Activated gamma-delta T cell treated with Interleukin-2 at 50 U/mL for 16 hours (primary cell): ENCODE data around the gene CUZD1.

Source experiments
- DNase-seq: peaks from one replicate; pipeline ENCODE4 v3.0.0-alpha.2; 2020

CUZD1 gene

DNA sequence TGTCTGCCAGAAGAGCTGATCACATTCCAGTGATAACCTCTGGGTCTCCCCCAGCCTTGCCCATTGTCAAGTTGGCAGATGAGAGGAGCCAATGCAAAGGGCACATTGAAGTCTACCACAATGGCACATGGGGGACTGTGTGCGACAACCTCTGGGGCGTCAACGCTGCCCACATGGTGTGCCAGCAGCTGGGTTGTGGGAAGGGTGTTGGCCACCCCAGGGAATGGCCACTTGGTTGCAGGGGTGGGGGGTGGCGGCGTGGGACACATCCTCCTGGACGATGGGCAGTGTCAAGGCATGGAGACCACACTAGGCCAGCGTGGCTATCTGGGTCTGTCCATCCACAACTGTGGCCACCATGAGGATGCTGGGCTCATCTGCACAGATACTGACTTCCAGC lies 43.4 kb downstream of the CUZD1 start:
- no peak for DNase-seq

DNA sequence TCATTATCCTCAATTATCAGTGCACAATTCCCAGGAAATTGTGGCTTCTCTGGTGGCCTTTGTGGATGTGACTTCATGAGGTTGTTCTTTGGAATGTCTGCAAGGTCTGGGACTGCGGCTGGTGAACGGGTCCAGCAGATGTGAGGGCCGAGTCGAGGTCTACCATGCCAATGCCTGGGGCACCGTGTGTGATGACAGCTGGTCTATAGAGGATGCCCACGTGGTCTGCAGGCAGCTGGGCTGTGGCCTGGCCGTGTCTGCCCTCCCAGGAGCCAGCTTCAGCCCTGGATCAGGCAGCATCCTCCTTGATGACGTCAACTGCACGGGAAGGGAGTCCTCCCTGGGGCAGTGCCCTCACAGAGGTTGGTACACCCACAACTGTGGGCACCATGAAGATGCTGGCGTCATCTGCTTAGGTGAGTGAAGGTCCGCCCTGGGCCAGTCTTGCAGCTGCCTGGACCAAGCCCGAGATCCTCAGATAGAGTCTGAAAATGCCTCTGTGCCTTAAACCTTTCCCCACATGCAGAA lies 46.9 kb downstream of the CUZD1 start:
- no peak for DNase-seq

DNA sequence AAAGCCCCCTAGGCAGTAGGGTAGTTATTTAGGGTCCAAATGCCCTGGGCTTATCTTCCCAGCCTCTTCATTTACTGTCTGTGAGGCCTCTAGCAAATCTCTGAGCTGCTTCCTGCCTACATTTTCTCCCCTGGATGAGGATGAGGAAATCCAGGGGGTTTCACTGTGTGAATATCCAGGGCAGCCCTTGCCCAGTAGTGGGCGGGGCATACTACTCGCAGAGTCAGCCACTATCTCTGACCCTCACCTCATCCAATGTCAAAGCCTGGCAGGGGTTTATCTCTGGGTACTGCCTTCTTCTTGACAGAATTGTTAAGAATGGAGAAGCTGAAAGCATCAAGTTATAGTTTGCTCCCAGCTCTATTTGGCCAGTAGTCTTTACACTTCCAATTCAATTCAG lies 48.9 kb downstream of the CUZD1 start:
- DNase-seq: no peak

DNA sequence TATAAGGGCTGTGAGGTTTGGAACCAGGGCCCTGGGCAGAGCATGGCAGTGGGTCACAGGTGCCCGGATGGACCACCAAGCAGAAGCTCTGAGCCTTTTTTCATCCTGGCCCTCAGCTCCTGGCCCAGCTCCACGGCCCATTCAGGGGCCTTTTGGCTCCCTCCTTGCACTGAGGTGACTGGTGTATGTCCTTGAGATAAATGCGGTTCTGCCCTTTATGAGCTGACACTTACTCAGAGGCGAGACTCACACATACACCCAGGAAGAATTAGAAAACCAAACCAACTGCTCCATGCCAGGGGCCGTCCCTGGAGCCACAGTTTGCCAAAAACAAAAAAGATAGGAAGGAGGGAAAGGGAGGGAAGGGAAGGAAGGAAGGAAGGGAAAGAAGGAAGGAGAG lies 49.7 kb downstream of the CUZD1 start:
- no peak for DNase-seq

DNA sequence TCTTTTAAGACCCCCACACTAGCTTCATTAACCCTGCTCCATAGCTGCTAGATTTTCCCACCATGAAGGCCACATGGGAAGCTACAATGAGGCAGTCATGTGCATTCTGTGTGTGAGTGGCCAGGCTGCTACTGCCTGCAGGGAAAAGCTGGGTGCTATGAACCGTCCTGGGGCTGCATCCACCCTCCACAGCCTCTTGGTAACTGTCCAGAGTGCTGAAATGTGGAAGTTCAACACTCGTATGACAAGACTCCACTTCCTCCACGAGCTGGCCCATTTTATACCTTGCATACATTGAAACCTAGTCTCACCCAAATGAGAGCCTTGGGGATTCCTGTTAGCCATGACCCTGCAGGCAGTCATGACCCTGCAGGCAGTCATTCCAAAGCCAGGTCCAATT lies 59.4 kb downstream of the CUZD1 start:
- DNase-seq: no peak

DNA sequence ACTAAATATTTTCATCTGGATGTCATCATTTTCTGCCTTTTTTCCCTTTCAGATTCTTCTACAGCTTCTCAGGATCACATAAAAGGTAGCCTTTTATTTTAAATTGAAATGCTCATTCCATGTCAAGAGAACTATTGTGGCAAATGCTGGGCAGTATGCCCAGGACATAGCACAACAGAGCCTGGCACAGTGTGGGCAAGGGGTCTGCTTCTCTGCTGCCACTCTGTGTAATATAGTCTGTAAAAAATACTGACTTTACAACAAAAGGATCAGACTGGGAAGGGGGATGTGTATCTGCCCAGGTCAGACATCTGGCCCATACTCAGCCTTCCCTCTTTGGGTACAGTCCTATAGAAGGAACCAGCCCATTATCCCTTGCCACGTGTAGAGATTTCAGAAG lies 62.7 kb downstream of the CUZD1 start:
- DNase-seq: no peak
